Measurements from ENCODE around the gene DPH3.
A peak's percentile ranks its signal among the peaks of the same experiment; 100 is the strongest.

DPH3 gene

DNA sequence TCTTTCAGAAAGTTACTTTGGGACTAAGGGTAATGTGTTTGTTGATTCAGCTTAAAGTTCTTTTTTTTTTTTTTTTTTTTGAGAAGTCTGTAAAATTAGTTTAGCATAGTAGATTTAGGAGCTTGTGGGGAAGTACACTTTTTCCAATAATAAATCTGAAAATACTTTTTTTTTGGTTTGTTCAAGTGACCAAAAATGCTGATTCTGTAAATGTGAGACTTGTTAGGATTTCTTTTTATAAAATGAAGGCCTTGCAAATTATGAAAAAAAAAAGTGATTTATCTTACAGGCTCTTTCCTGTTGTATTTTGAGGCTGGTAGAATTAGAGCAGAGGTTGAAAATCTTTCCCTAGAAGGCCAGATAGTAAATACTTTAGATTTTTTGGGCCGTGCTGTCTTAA is 7.8 kb upstream of the DPH3 start:
- H3K4me3 ChIP-seq: no peak overlapping the region
- intact Hi-C loops (cut with DNase I; ENCODE audit: low total_unique reads): no loop called here
- DNase-seq: no peak
- no peak overlapping the region for H3K27ac ChIP-seq
- TF ChIP-seq, protein P1, sequence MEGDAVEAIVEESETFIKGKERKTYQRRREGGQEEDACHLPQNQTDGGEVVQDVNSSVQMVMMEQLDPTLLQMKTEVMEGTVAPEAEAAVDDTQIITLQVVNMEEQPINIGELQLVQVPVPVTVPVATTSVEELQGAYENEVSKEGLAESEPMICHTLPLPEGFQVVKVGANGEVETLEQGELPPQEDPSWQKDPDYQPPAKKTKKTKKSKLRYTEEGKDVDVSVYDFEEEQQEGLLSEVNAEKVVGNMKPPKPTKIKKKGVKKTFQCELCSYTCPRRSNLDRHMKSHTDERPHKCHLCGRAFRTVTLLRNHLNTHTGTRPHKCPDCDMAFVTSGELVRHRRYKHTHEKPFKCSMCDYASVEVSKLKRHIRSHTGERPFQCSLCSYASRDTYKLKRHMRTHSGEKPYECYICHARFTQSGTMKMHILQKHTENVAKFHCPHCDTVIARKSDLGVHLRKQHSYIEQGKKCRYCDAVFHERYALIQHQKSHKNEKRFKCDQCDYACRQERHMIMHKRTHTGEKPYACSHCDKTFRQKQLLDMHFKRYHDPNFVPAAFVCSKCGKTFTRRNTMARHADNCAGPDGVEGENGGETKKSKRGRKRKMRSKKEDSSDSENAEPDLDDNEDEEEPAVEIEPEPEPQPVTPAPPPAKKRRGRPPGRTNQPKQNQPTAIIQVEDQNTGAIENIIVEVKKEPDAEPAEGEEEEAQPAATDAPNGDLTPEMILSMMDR (IDR thresholded peaks at IDR 0.05): no peak
- H3K4me1 ChIP-seq: peaks cover 0 to 8% (median 2%) of the 10 kb centered on the region in 4 donors
- peaks cover 14 to 40% (median 26%) of the 10 kb centered on the region in 3 donors for H3K36me3 ChIP-seq
- no peaks in the 10 kb centered on the region for H3K27me3 ChIP-seq
- H3K9me3 ChIP-seq: no peaks in the 10 kb centered on the region

DNA sequence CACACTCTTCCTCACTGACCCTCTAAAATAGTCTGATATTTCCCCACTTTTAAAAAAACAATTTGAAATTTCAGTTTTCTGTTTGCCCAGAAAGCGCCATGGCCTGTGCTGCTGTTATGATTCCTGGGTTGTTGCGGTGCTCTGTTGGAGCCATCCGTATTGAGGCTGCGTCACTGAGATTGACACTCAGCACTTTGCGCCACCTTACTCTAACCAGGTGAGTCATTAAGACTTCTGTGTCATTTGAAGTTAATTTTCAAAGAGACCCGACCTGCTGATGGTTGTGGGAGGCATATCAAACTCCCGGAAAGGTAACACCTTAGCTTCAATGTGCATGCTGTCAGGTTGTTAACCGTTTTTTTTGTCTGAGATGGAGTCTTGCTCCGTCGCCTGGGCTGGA is 6.1 kb upstream of the DPH3 start:
- H3K36me3 ChIP-seq: peaks cover 14 to 32% (median 26%) of the 10 kb centered on the region in 3 donors
- peaks cover 0 to 22% (median 10%) of the 10 kb centered on the region in 4 donors for H3K4me1 ChIP-seq
- TF ChIP-seq, protein P1 (IDR thresholded peaks at IDR 0.05): no peak
- no peaks in the 10 kb centered on the region for H3K9me3 ChIP-seq
- intact Hi-C loops (cut with DNase I; ENCODE audit: low total_unique reads): no loop called here
- no peaks in the 10 kb centered on the region for H3K27me3 ChIP-seq
- no peak overlapping the region for H3K4me3 ChIP-seq
- DNase-seq: no peak
- no peak overlapping the region for H3K27ac ChIP-seq

DNA sequence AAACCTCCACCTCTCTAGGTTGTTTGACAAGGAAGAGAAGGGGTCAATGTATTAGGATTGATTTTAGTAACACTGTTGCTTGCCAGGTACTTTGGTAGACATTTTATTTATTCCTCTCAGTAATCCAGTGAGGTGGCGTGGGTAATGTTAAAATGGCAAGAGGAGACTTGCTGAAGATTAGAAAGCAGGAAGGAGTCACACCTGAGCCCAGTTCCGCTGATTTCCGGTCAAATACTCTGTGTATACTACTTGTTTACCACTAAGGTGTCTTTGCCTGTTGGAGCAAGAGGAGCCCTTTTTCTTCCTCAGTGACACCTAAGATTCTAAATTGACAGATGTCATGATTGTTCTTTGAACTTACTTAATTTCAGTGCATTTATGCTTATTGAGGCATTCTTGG is 2.0 kb upstream of the DPH3 start:
- H3K9me3 ChIP-seq: no peaks in the 10 kb centered on the region
- intact Hi-C loops (cut with DNase I; ENCODE audit: low total_unique reads): no loop called here
- peaks cover 11 to 15% (median 15%) of the 10 kb centered on the region in 3 donors for H3K36me3 ChIP-seq
- H3K27me3 ChIP-seq: no peaks in the 10 kb centered on the region
- no peak overlapping the region for H3K27ac ChIP-seq
- peaks cover 0 to 48% (median 24%) of the 10 kb centered on the region in 4 donors for H3K4me1 ChIP-seq
- TF ChIP-seq, protein P1 (IDR thresholded peaks at IDR 0.05): no peak
- no peak for DNase-seq
- H3K4me3 ChIP-seq: no peak overlapping the region

GRCh38 chr3:16265455-16265786 is 678 bp upstream of the DPH3 start:
- Histone ChIP-seq H3K27me3 (no peaks in the 10 kb centered on the region), H3K9me3 (no peaks in the 10 kb centered on the region), H3K36me3 (peaks cover 2 to 7% (median 3%) of the 10 kb centered on the region in 3 donors), H3K4me1 (peaks cover 0 to 54% (median 24%) of the 10 kb centered on the region in 4 donors), H3K27ac (peak overlapping the region; percentile 88 to 91), H3K4me3 (peak overlapping the region; percentile 65 to 81)
- no peak for DNase-seq
- intact Hi-C loops (cut with DNase I; ENCODE audit: low total_unique reads): no loop called here
- TF ChIP-seq, protein P1 (IDR thresholded peaks at IDR 0.05): no peak

GRCh38 chr3:16264174-16264707 is 502 bp downstream of the DPH3 start:
- peak overlapping the region; percentile 65 to 81 for H3K4me3 ChIP-seq
- H3K27ac ChIP-seq: peak overlapping the region; percentile 88 to 91
- no peak for DNase-seq
- intact Hi-C loops (cut with DNase I; ENCODE audit: low total_unique reads): no loop called here
- peaks cover 0 to 54% (median 24%) of the 10 kb centered on the region in 4 donors for H3K4me1 ChIP-seq
- TF ChIP-seq, protein P1 (IDR thresholded peaks at IDR 0.05): no peak
- peaks cover 7 to 16% (median 15%) of the 10 kb centered on the region in 3 donors for H3K36me3 ChIP-seq
- no peaks in the 10 kb centered on the region for H3K9me3 ChIP-seq
- no peaks in the 10 kb centered on the region for H3K27me3 ChIP-seq

DNA sequence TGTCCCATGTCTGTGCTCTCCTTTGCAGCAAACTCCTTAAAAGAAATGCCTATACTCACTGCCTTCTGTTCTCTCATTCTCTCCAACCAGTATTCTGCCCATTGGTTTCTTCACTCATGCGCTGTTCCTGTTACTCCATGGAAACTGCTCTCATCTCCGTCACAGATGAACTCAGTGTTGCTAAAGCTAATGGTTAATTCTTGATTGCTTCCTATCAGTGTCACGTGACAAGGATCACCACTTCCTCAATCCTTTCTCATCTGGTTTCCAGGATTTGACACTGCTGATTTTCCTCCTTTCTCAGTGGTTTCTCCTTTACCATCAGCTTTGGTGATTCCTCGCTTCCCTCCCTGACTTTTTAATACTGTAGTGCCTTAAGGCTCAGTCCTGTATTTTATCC is 2.6 kb downstream of the DPH3 start:
- peaks cover 18 to 20% (median 20%) of the 10 kb centered on the region in 3 donors for H3K36me3 ChIP-seq
- H3K4me1 ChIP-seq: peaks cover 0 to 42% (median 21%) of the 10 kb centered on the region in 4 donors
- H3K27ac ChIP-seq: no peak overlapping the region
- DNase-seq: no peak
- no peak overlapping the region for H3K4me3 ChIP-seq
- intact Hi-C loops (cut with DNase I; ENCODE audit: low total_unique reads): no loop called here
- no peaks in the 10 kb centered on the region for H3K27me3 ChIP-seq
- no peaks in the 10 kb centered on the region for H3K9me3 ChIP-seq
- TF ChIP-seq, protein P1 (IDR thresholded peaks at IDR 0.05): no peak

Data from tibial artery (tissue), 4 donors.